GM23248 (cell line): Measurements from ENCODE around the gene MAB21L3.

Experiments
- EZH2 ChIP-seq: fragments of 200-600 bp; sonication (generic); IDR thresholded peaks from 2 replicates; pipeline ENCODE4 v1.6.1; 2018; ENCODE audit warnings: antibody characterized with exemption, mild to moderate bottlenecking; ENCODE audit not compliant: insufficient read depth, poor library complexity, severe bottlenecking
- EZH2phosphoT487 ChIP-seq: fragments of 200-600 bp; sonication (generic); IDR thresholded peaks from 2 replicates; pipeline ENCODE4 v1.6.1; 2018; ENCODE audit warnings: antibody characterized with exemption, moderate library complexity, mild to moderate bottlenecking, low read depth; ENCODE audit not compliant: insufficient read depth

GRCh38 chr1:116179964-116180363 is 68.8 kb downstream of the MAB21L3 start:
- TF ChIP-seq EZH2 (no peak), EZH2phosphoT487 (no peak)
